Breast epithelium (tissue), 4 donors: Measurements from ENCODE around the gene BRD4. TPM values are rescaled to one million over a fixed set of nuclear protein-coding genes. Genes with fewer than 3 reads are reported as not detected.

Experiments
- DNase-seq, 2 donors: peaks; one replicate each; pipeline ENCODE4 v3.0.0-alpha.2; 2019; ENCODE audit warnings: low spot score in 2 of 2
- H3K27ac ChIP-seq, 2 donors: fragments of 200-600 bp; sonication (generic) in 1 of 2; one replicate each; pipeline ENCODE4 v1.5.1; 2016 to 2019; ENCODE audit warnings: mild to moderate bottlenecking in 1 of 2
- H3K27me3 ChIP-seq, 2 donors: fragments of 200-600 bp; sonication (generic) in 1 of 2; one replicate each; pipeline versions ENCODE4 v1.5.1 to v1.6.0; 2017 to 2019; ENCODE audit warnings: control low read depth in 1 of 2, mild to moderate bottlenecking in 1 of 2
- H3K36me3 ChIP-seq: fragments of 200-600 bp; one replicate; pipeline ENCODE4 v1.5.1; 2019
- H3K4me1 ChIP-seq, 2 donors: fragments of 200-600 bp; sonication (generic); one replicate each; pipeline ENCODE4 v1.5.1; 2016 to 2019; ENCODE audit warnings: control low read depth in 1 of 2
- H3K4me3 ChIP-seq, 3 donors: fragments of 200-600 bp; sonication (generic); 1 replicate in 2 of 3; 2 replicates in 1 of 3; pipeline ENCODE4 v1.5.1; 2016 to 2019; ENCODE audit warnings: mild to moderate bottlenecking in 3 of 3, moderate library complexity in 2 of 3
- H3K9me3 ChIP-seq, 2 donors: fragments of 200-600 bp; sonication (generic) in 1 of 2; one replicate each; pipeline ENCODE4 v1.5.1; 2016 to 2019; ENCODE audit warnings: control low read depth in 1 of 2
- POLR2A ChIP-seq: fragments of 450-650 bp; IDR thresholded peaks from one replicate; pipeline ENCODE4 v1.6.1; 2016; ENCODE audit warnings: antibody characterized with exemption, mild to moderate bottlenecking, moderate library complexity
- POLR2AphosphoS5 ChIP-seq, 3 donors: sonication (generic); formaldehyde crosslinking; IDR thresholded peaks; one replicate each; pipeline ENCODE4 v1.6.1; 2017; ENCODE audit warnings: antibody characterized with exemption in 3 of 3
- intact Hi-C: fragments of 100-400 bp; cut with DNase I; formaldehyde crosslinking; loops from one replicate; pipeline ENCODE4 v1.15.1; 2023; ENCODE audit warnings: low total_unique reads
- total RNA-seq, 3 donors: library from RNA; depleted of rRNA; stranded (reverse); fragments of >200 nt; gene quantifications; one replicate each; pipeline ENCODE4 v1.1.0, GENCODE V29; 2016
- TF ChIP-seq, protein P1 (sequence below), 3 donors: fragments of 450-650 bp; IDR thresholded peaks; one replicate each; pipeline ENCODE4 v1.5.1; 2016 to 2017; ENCODE audit warnings: antibody characterized with exemption in 3 of 3, mild to moderate bottlenecking in 3 of 3, moderate library complexity in 3 of 3

The BRD4 gene
- total RNA-seq, 3 donors from 2014 or later: 25.6 to 37.5 (median 33.8) TPM

DNA sequence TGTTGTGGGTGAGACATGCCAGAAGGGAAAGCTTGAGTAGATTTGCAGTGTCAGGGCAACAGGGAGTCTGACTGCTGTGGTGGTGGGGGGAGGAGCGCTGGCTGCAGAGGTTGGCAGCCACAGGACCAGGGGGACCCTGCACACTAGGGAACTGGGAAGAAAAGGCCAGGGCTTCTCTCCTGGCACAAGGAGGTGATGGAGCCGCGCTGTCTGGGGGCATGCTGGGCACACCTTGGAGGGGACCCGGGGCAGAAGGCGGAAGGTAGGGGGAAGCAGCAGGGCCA, 86.2 kb downstream of the BRD4 start:
- H3K9me3 ChIP-seq: no peaks in the 10 kb centered on the region
- no peak for TF ChIP-seq POLR2A
- TF ChIP-seq, protein P1, sequence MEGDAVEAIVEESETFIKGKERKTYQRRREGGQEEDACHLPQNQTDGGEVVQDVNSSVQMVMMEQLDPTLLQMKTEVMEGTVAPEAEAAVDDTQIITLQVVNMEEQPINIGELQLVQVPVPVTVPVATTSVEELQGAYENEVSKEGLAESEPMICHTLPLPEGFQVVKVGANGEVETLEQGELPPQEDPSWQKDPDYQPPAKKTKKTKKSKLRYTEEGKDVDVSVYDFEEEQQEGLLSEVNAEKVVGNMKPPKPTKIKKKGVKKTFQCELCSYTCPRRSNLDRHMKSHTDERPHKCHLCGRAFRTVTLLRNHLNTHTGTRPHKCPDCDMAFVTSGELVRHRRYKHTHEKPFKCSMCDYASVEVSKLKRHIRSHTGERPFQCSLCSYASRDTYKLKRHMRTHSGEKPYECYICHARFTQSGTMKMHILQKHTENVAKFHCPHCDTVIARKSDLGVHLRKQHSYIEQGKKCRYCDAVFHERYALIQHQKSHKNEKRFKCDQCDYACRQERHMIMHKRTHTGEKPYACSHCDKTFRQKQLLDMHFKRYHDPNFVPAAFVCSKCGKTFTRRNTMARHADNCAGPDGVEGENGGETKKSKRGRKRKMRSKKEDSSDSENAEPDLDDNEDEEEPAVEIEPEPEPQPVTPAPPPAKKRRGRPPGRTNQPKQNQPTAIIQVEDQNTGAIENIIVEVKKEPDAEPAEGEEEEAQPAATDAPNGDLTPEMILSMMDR (IDR thresholded peaks at IDR 0.05): no peak
- no peak for TF ChIP-seq POLR2AphosphoS5 (IDR thresholded peaks at IDR 0.05)
- intact Hi-C loops: loop anchor here (10.0 kb wide), 1 partner anchor 61 kb away; no protein-coding TSS in a partner anchor
- H3K27ac ChIP-seq: peak overlapping the region in 1 of 2 donors; percentile 88
- H3K36me3 ChIP-seq: no peaks in the 10 kb centered on the region
- H3K4me3 ChIP-seq: no peak overlapping the region
- H3K4me1 ChIP-seq: peaks cover 28 to 31% of the 10 kb centered on the region in 2 donors
- H3K27me3 ChIP-seq: no peaks in the 10 kb centered on the region
- DNase-seq: no peak

DNA sequence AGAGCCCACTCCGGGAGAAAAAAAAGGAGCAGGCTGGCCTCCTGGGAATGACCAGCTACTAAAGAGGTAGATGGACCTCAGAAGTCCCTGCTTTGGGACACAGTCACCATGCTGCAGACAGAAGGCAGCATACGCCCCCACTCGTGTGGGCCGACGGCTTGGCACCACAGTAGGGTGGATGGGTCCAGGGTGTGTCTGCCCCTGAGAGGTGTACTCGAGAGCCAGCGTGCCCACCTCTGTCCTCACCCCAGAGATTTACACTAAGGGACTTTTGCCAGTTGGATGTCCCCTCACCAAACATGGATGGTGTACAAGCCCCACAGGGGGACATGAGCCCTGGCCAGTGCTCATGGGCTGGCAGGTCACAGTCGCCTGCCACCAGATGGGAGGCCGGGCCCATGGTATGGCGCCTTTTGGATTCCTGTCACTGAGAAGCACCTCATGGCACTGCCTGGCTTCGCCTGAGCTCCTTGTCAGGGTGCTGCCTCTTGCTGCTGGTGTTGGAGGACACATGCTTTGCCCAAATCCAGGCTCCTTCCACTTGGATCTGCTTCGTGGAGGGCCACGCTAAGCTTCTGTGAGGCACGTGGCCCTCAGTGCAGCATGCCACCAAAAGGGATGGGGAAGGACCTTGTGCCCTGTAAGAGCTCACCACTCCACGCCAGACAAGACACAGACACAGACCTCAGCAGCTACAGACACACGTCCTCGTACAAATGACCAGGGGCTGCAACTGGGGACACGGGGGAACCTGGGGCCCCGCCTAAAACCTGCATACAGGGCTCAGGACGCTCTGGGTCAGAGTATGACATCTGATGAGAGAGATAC, 86.8 kb downstream of the BRD4 start:
- peak overlapping the region in 1 of 2 donors; percentile 88 for H3K27ac ChIP-seq
- intact Hi-C loops: loop anchor here (10.0 kb wide), 1 partner anchor 61 kb away; no protein-coding TSS in a partner anchor

DNA sequence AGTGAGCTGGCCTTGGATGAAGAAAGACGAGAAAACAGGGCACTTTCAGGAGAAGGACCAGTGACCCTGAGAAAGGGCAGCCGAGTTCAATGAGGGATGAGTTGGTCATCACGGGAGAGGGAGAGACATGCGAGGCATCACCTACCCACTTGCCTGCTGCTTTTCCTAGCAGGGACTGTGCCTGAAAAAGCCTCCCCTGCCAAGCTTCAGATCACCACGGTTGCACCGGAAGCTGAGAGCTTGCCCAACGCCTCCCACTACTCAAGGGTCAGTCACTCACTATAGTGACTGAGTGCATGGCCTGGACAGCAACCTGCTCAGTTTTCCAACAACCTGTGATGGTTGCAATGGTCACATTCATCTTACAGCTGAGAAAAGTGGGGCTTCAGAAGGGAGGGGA, 87.5 kb downstream of the BRD4 start:
- TF ChIP-seq POLR2AphosphoS5 (IDR thresholded peaks at IDR 0.05) (no peak), POLR2A (no peak)
- TF ChIP-seq, protein P1 (IDR thresholded peaks at IDR 0.05): no peak
- H3K4me1 ChIP-seq: peaks cover 19 to 25% of the 10 kb centered on the region in 2 donors
- H3K9me3 ChIP-seq: no peaks in the 10 kb centered on the region
- DNase-seq: no peak
- intact Hi-C loops: loop anchor here (10.0 kb wide), 1 partner anchor 60 kb away; no protein-coding TSS in a partner anchor
- no peak overlapping the region for H3K4me3 ChIP-seq
- H3K27ac ChIP-seq: peak overlapping the region in 1 of 2 donors; percentile 88
- no peaks in the 10 kb centered on the region for H3K36me3 ChIP-seq
- no peaks in the 10 kb centered on the region for H3K27me3 ChIP-seq

More for the DNA sequence above, 86.8 kb downstream of the BRD4 start:
- TF ChIP-seq POLR2A: no peak
- no peak for TF ChIP-seq POLR2AphosphoS5 (IDR thresholded peaks at IDR 0.05)
- TF ChIP-seq, protein P1 (IDR thresholded peaks at IDR 0.05): no peak
- H3K4me1 ChIP-seq: peaks cover 26 to 28% of the 10 kb centered on the region in 2 donors
- H3K9me3 ChIP-seq: no peaks in the 10 kb centered on the region
- no peaks in the 10 kb centered on the region for H3K27me3 ChIP-seq
- no peaks in the 10 kb centered on the region for H3K36me3 ChIP-seq
- no peak for DNase-seq
- H3K4me3 ChIP-seq: no peak overlapping the region

DNA sequence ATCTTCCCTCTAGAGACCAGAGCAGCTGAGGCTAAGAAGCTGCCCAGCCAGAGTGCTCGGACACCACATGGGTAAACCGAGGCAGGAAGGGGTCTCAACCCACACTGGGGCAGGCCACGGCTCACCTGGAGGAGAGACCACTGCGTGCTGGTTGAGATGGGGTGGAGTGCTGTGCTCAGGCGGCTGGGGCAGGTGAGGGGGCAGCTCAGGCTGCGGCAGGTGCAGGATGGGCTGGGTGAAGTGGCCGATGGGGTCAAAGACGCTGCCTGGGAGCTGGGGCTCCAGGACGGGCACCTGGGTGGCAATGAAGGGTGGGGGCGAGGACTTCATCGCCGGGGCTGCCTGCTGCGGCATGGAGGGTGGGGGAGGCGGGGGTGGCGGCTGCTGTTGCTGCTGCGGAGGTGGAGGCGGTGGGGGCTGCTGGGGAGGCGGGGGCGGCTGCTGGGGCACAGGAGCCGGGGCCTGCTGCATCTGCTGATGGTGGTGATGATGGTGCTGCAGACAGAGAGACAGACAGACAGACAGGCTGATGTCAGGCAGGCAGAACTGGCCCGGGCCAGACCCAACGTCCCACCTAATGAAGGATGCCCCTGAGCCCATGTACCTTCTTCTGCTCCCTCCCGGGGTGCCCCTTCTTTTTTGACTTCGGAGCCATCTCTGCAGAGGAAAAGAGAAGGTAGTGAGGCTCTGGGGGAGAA, 88.1 kb downstream of the BRD4 start:
- peaks cover 13 to 20% of the 10 kb centered on the region in 2 donors for H3K4me1 ChIP-seq
- no peak overlapping the region for H3K4me3 ChIP-seq
- DNase-seq: no peak
- no peaks in the 10 kb centered on the region for H3K27me3 ChIP-seq
- no peaks in the 10 kb centered on the region for H3K36me3 ChIP-seq
- H3K27ac ChIP-seq: peak overlapping the region in 1 of 2 donors; percentile 88
- intact Hi-C loops: loop anchor here (10.0 kb wide), 1 partner anchor 59 kb away; no protein-coding TSS in a partner anchor
- TF ChIP-seq, protein P1 (IDR thresholded peaks at IDR 0.05): no peak
- TF ChIP-seq POLR2AphosphoS5 (IDR thresholded peaks at IDR 0.05): no peak
- H3K9me3 ChIP-seq: no peaks in the 10 kb centered on the region
